IMR-90 (cell line): ENCODE data around the gene PCDHGC5. TPM values are rescaled to one million over a fixed set of nuclear protein-coding genes. Genes with fewer than 3 reads are reported as not detected.

Experiments used
- ATAC-seq: fragments of 200-7000 bp; cut with Tn5 transposase; 2 replicates; pipeline ENCODE4 v1.9.1; 2020; ENCODE audit warnings: low read depth, mild to moderate bottlenecking, moderate library complexity
- BruUV-seq: library from RNA; stranded (reverse); fragments of 400-500 nt; replicated peaks from 2 replicates; lab custom pipeline; 2021; lab: Mats Ljungman, UMichigan
- CTCF ChIA-PET: fragments of 300-600 bp; formaldehyde crosslinking; extraction: SDS; loops from one replicate; lab custom pipeline; 2021; ENCODE audit warnings: antibody characterized with exemption; lab: Yijun Ruan, JAX
- POLR2A ChIA-PET: fragments of 300-600 bp; sonication (Branson Sonifier 250); formaldehyde crosslinking; loops from one replicate; lab custom pipeline; 2022; ENCODE audit warnings: antibody characterized with exemption; ENCODE audit not compliant: unreplicated experiment; lab: Charles Lee
- DNase-seq: peaks from one replicate; pipeline ENCODE4 v3.0.0; 2013
- H2AFZ ChIP-seq: replicated peaks from 2 replicates; pipeline ENCODE3; 2013; ENCODE audit warnings: low read length, mild to moderate bottlenecking; ENCODE audit not compliant: poor library complexity
- H2AK5ac ChIP-seq: 2 replicates; pipeline ENCODE4 v1.6.1; 2013; ENCODE audit warnings: low read depth, low read length, inconsistent platforms
- H2AK9ac ChIP-seq: replicated peaks from 2 replicates; pipeline ENCODE3; 2013; ENCODE audit warnings: mild to moderate bottlenecking, low read depth, low read length, moderate library complexity; ENCODE audit not compliant: poor library complexity
- H2BK120ac ChIP-seq: 2 replicates; pipeline ENCODE4 v1.6.1; 2013; ENCODE audit warnings: low read depth, low read length, inconsistent platforms
- H2BK15ac ChIP-seq: 3 replicates; pipeline ENCODE4 v1.6.1; 2013; ENCODE audit warnings: low read depth, low read length, inconsistent platforms
- H2BK20ac ChIP-seq: 2 replicates; pipeline ENCODE4 v1.6.1; 2013; ENCODE audit warnings: low read depth, mild to moderate bottlenecking, inconsistent platforms, low read length, moderate library complexity
- H2BK5ac ChIP-seq: 2 replicates; pipeline ENCODE4 v1.6.1; 2013; ENCODE audit warnings: mild to moderate bottlenecking, low read depth, low read length, inconsistent platforms; ENCODE audit not compliant: poor library complexity, severe bottlenecking
- H3K14ac ChIP-seq: replicated peaks from 2 replicates; pipeline ENCODE4 v1.6.1; 2013; ENCODE audit warnings: low read depth, low read length, inconsistent platforms
- H3K18ac ChIP-seq: 2 replicates; pipeline ENCODE4 v1.6.1; 2013; ENCODE audit warnings: low read depth, low read length, control low read depth
- H3K23ac ChIP-seq: 2 replicates; pipeline ENCODE4 v1.6.1; 2013; ENCODE audit warnings: low read depth, low read length, inconsistent platforms
- H3K27ac ChIP-seq: 2 replicates; pipeline ENCODE4 v1.5.1; 2013; ENCODE audit warnings: mild to moderate bottlenecking, control low read depth, low read length; ENCODE audit not compliant: insufficient read depth
- H3K27me3 ChIP-seq: 2 replicates; pipeline ENCODE4 v1.6.1; 2013; ENCODE audit warnings: low read length; ENCODE audit not compliant: control insufficient read depth, insufficient read depth
- H3K36me3 ChIP-seq: 2 replicates; pipeline ENCODE4 v1.6.1; 2013; ENCODE audit warnings: low read length, mixed read lengths; ENCODE audit not compliant: control insufficient read depth, insufficient read depth
- H3K4ac ChIP-seq: 2 replicates; pipeline ENCODE4 v1.6.1; 2013; ENCODE audit warnings: low read depth, low read length, inconsistent platforms
- H3K4me1 ChIP-seq: 2 replicates; pipeline ENCODE4 v1.6.1; 2013; ENCODE audit warnings: low read length, mixed read lengths; ENCODE audit not compliant: control insufficient read depth, insufficient read depth
- H3K4me2 ChIP-seq: 2 replicates; pipeline ENCODE4 v1.6.1; 2013; ENCODE audit warnings: low read depth, mild to moderate bottlenecking, control low read depth, low read length, moderate library complexity
- H3K4me3 ChIP-seq: 2 replicates; pipeline ENCODE4 v1.5.1; 2013; ENCODE audit warnings: low read depth, mild to moderate bottlenecking, control low read depth, low read length, moderate library complexity; ENCODE audit not compliant: insufficient read depth
- H3K56ac ChIP-seq: 2 replicates; pipeline ENCODE4 v1.6.1; 2013; ENCODE audit warnings: low read length, inconsistent platforms; ENCODE audit not compliant: insufficient read depth; ENCODE audit errors: extremely low read depth
- H3K79me1 ChIP-seq, 2 experiments: 2 replicates each; pipeline ENCODE4 v1.6.1; 2013; ENCODE audit warnings: low read length in 2 of 2, inconsistent platforms in 1 of 2, low read depth in 1 of 2
- H3K9ac ChIP-seq: 2 replicates; pipeline ENCODE4 v1.6.1; 2013; ENCODE audit warnings: low read depth, low read length, control low read depth
- H3K9me1 ChIP-seq: 2 replicates; pipeline ENCODE4 v1.6.1; 2013; ENCODE audit warnings: low read length, inconsistent platforms; ENCODE audit not compliant: insufficient read depth
- H3K9me3 ChIP-seq: 2 replicates; pipeline ENCODE4 v1.6.1; 2013; ENCODE audit warnings: low read length; ENCODE audit not compliant: control insufficient read depth, insufficient read depth
- H4K20me1 ChIP-seq: 2 replicates; pipeline ENCODE4 v1.6.1; 2013; ENCODE audit warnings: low read length, inconsistent platforms; ENCODE audit not compliant: insufficient read depth
- H4K5ac ChIP-seq: 2 replicates; pipeline ENCODE4 v1.6.1; 2013; ENCODE audit warnings: mild to moderate bottlenecking, low read depth, low read length, control low read depth
- H4K8ac ChIP-seq, 2 experiments: 2 replicates each; pipeline ENCODE4 v1.6.1; 2013; ENCODE audit warnings: low read depth in 2 of 2, low read length in 2 of 2, control low read depth in 1 of 2, inconsistent platforms in 1 of 2
- H4K91ac ChIP-seq: 2 replicates; pipeline ENCODE4 v1.6.1; 2013; ENCODE audit warnings: low read depth, low read length, inconsistent platforms; ENCODE audit not compliant: insufficient read depth
- ELK1 ChIP-seq: fragments of 150-350 bp; IDR thresholded peaks from 2 replicates; pipeline ENCODE4 v1.6.1; 2016; ENCODE audit warnings: low read depth, mild to moderate bottlenecking, low read length, moderate library complexity, borderline replicate concordance
- FOS ChIP-seq: fragments of 150-350 bp; IDR thresholded peaks from 2 replicates; pipeline ENCODE4 v1.6.1; 2016; ENCODE audit warnings: low read depth, low read length
- MAFK ChIP-seq: IDR thresholded peaks from 2 replicates; pipeline ENCODE4 v1.6.1; 2012; ENCODE audit warnings: low read depth, low read length, improper control_type of control experiment
- MAZ ChIP-seq: IDR thresholded peaks from 2 replicates; pipeline ENCODE4 v1.6.1; 2012; ENCODE audit warnings: low read depth, mild to moderate bottlenecking, low read length, improper control_type of control experiment, moderate library complexity, borderline replicate concordance
- MXI1 ChIP-seq: IDR thresholded peaks from 2 replicates; pipeline ENCODE4 v1.6.1; 2012; ENCODE audit warnings: low read depth, mild to moderate bottlenecking, low read length, moderate library complexity, borderline replicate concordance
- NFE2L2 ChIP-seq: fragments of 150-350 bp; IDR thresholded peaks from 2 replicates; pipeline ENCODE4 v1.6.1; 2016; ENCODE audit warnings: low read depth, mild to moderate bottlenecking, low read length
- POLR2A ChIP-seq: IDR thresholded peaks from 2 replicates; pipeline ENCODE4 v1.6.1; 2012; ENCODE audit warnings: mild to moderate bottlenecking, low read depth, low read length
- RCOR1 ChIP-seq: IDR thresholded peaks from 2 replicates; pipeline ENCODE4 v1.6.1; 2012; ENCODE audit warnings: mild to moderate bottlenecking, low read length, improper control_type of control experiment; ENCODE audit not compliant: insufficient replicate concordance
- RFX5 ChIP-seq: IDR thresholded peaks from 2 replicates; pipeline ENCODE4 v1.8.0; 2012; ENCODE audit warnings: low read depth, mild to moderate bottlenecking, low read length, moderate library complexity
- SMC3 ChIP-seq: fragments of 150-350 bp; IDR thresholded peaks from 2 replicates; pipeline ENCODE4 v1.6.1; 2016; ENCODE audit warnings: low read depth, mild to moderate bottlenecking, antibody characterized with exemption, low read length, moderate library complexity
- USF2 ChIP-seq: fragments of 150-350 bp; IDR thresholded peaks from 2 replicates; pipeline ENCODE4 v1.6.1; 2017; ENCODE audit warnings: mild to moderate bottlenecking, antibody characterized with exemption, low read length, low read depth
- WGBS, 2 experiments: methylation state at CpG; one replicate each; pipeline versions ENCODE4 v1.1.5 to v1.1.7; 2013; ENCODE audit warnings: missing lambda C conversion rate in 2 of 2; ENCODE audit not compliant: insufficient read length in 1 of 2; ENCODE audit errors: extremely low coverage in 2 of 2; 5-methylcytosine and 5-hydroxymethylcytosine counted together
- dilution Hi-C: fragments of 300-500 bp; cut with HindIII; formaldehyde crosslinking; loops from one replicate; pipeline ENCODE4 v1.14.3; 2018; ENCODE audit warnings: low sequenced_read_pairs; ENCODE audit not compliant: unreplicated experiment
- in situ Hi-C: fragments of 300-500 bp; cut with MboI; formaldehyde crosslinking; loops from 3 replicates; pipeline ENCODE4 v1.14.3; 2019; ENCODE audit warnings: low sequenced_read_pairs, inconsistent platforms, mixed read lengths
- intact Hi-C: fragments of 100-400 bp; cut with micrococcal nuclease; formaldehyde crosslinking; loops from 2 replicates; pipeline ENCODE4 v1.10.0; 2022
- polyA plus RNA-seq, 3 experiments: library from polyadenylated mRNA; depleted of rRNA; stranded (reverse); fragments of >200 nt; gene quantifications; 2 replicates each; pipeline ENCODE4 v1.2.3, GENCODE V29; 2012; ENCODE audit warnings: low replicate concordance in 1 of 3
- total RNA-seq: library from RNA; depleted of rRNA; stranded (reverse); fragments of >200 nt; gene quantifications from 2 replicates; pipeline ENCODE4 v1.2.3, GENCODE V29; 2012

Gene PCDHGC5
- total and polyA plus RNA-seq, 2 of the 4 experiments (the other 2 are of a cell fraction), result 2.9 to 3.8 TPM

- H3K14ac ChIP-seq, result no peak overlapping the region; the same call in 1 of the 2 replicates
- intact Hi-C loops, result no loop called here
- H3K23ac ChIP-seq, result no peak overlapping the region
- H3K4me3 ChIP-seq, result no peak overlapping the region
- DNase-seq (no peak), ATAC-seq (no peak)
- 0 out of 2 replicates have a peak overlapping the region, but pooled peaks have one; percentile 37 for H2BK120ac ChIP-seq
- no peaks in the 10 kb centered on the region for H3K27me3 ChIP-seq
- peak overlapping the region; percentile 75; the same call in 1 of the 2 replicates for H2AK5ac ChIP-seq
- H3K9me1 ChIP-seq, result peaks cover 8% of the 10 kb centered on the region; the same call in 1 of the 2 replicates
- H3K27ac ChIP-seq, result peak overlapping the region; percentile 74; the same call in 1 of the 2 replicates
- in situ Hi-C loops, result no loop called here
- dilution Hi-C loops, result no loop called here
- no peak overlapping the region for H4K91ac ChIP-seq
- no peak overlapping the region; a peak in 1 of 4 replicates for H4K8ac ChIP-seq
- no peak overlapping the region; the same call in 1 of the 2 replicates for H4K5ac ChIP-seq
- H3K79me1 ChIP-seq, result peaks cover 0 to 7% of the 10 kb centered on the region in 2 experiments; a peak in 2 of 4 replicates
- no TSS peak for BruUV-seq
- POLR2A ChIA-PET, result no interaction called here
- CTCF ChIA-PET, result no interaction called here
- peaks cover 23% of the 10 kb centered on the region for H3K4me1 ChIP-seq
- no peak overlapping the region; the same call in 2 of the 3 replicates for H2BK15ac ChIP-seq
- H3K18ac ChIP-seq, result peak overlapping the region; percentile 30; the same call in 1 of the 2 replicates
- H3K4ac ChIP-seq, result peak overlapping the region; percentile 39; the same call in 1 of the 2 replicates
- H2AK9ac ChIP-seq, result no peak overlapping the region
- WGBS, 2 experiments, result 98% methylated on average over 5 of the region's 7 CpGs; no CpG with 5 or more reads in 1 of the 2 experiments
- TF ChIP-seq ELK1 (no peak), FOS (no peak), SMC3 (no peak), RFX5 (no peak), MAFK (no peak), MXI1 (no peak), USF2 (no peak), POLR2A (no peak), RCOR1 (no peak), NFE2L2 (no peak), MAZ (no peak)
- H3K4me2 ChIP-seq, result no peak overlapping the region; the same call in 1 of the 2 replicates
- no peak overlapping the region for H3K9ac ChIP-seq
- H3K36me3 ChIP-seq, result no peaks in the 10 kb centered on the region; the same call in none of the 2 replicates
- no peak overlapping the region for H2AFZ ChIP-seq
- H4K20me1 ChIP-seq, result no peaks in the 10 kb centered on the region
- no peak overlapping the region for H3K56ac ChIP-seq
- no peaks in the 10 kb centered on the region for H3K9me3 ChIP-seq
- no peak overlapping the region for H2BK20ac ChIP-seq
- H2BK5ac ChIP-seq, result peak overlapping the region; percentile 71
Observed at GRCh38 chr5:141529873-141530272, 41.0 kb downstream of the PCDHGC5 start.
